HG03025 (cell line): ENCODE measurements around the gene TSPAN12.

Source experiments
- ATAC-seq: cut with Tn5 transposase; IDR thresholded peaks from one replicate; pipeline ENCODE4 v1.9.1; 2021; ENCODE audit warnings: mild to moderate bottlenecking, moderate library complexity; ENCODE audit not compliant: unreplicated experiment, low FRiP score

TSPAN12 gene

DNA sequence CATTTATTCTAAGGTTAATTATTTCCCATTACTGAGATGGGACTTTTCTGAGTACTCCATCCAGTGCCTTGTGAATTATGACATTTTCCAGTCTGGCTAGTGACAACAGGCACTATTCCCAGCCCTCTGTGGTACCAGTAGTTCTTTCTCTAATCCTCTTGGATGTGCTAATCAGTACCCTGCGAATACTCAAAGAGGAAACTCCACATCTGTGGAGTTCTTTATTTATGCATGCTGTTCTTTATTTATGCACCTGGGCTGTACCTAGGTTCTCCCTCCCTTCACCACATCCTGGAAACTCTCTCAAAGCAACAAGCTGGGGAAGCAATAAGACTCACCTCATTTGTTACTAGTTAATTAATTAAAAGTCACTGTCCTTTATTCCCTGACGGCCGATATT is 83.5 kb downstream of the TSPAN12 start:
- no peak for ATAC-seq

DNA sequence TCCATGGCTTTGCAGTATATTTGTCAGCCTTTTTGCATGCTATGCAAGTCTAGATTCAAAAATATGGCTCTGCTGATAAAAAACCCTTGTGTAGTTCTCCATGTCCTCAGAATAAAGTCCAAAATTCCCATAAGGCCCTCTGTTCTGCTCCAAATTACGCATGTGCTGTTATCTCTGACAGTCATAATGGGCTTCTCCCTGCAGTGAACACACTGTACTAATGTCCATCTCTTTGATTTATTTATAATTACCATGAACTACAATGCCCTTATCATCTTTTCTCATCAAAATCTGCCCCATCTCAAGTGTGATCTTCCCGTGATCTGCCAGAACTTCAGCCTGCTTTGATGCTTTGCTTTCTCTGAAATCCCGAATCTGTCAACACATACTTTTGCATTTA is 87.7 kb downstream of the TSPAN12 start:
- no peak for ATAC-seq

GRCh38 chr7:120760851-120761250 is 97.1 kb downstream of the TSPAN12 start:
- ATAC-seq = no peak

- peak; percentile 62 for ATAC-seq
Measured at GRCh38 chr7:120760050-120760449, 97.9 kb downstream of the TSPAN12 start.

GRCh38 chr7:120743128-120743527 is 114.8 kb downstream of the TSPAN12 start:
- ATAC-seq = no peak

- ATAC-seq = no peak
Measured at GRCh38 chr7:120742372-120742771, 115.6 kb downstream of the TSPAN12 start.

- no peak for ATAC-seq
Measured at GRCh38 chr7:120741371-120742042, 116.4 kb downstream of the TSPAN12 start.

DNA sequence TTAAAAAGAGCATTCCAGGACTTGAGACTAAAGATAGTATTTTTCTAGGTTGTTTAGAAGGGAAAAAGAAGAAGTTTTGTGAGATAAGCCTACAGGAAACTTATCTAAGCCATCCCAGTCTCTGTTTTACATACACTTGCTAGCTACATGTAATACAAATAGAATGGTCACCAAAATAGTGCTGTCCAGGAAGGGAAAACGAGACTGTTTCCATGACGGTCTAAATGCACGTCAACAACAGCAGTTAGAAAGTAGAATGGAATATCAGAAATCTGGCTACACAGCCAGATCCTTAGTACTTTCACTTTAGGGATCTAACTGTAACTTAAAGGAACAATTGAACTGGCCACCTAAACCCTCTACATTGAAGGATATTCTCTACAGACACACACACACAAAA is 117.6 kb downstream of the TSPAN12 start:
- ATAC-seq = no peak

DNA sequence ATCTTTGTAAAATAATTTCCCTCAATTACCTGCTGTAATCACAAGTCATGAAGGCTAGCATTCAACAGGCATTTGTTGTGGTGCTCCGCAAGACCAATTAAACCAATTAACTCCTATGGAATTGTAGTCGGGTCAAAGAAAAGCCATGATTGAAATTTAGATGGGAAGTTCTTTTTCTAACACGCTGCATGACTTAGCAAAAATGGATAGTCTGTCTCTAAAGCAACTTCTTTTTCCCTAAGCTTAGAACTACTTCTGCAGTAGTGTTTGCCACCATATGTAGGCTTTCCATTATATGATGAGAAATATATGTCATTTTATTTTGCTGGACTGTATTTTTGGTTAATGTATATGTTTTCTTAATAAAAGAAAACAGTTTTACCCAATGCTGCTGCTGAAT is 119.1 kb downstream of the TSPAN12 start:
- no peak for ATAC-seq
